H1 (cell line): ENCODE data around the gene CAST. TPM values are rescaled to one million over a fixed set of nuclear protein-coding genes. Genes with fewer than 3 reads are reported as not detected.

Experiments used
- CTCF ChIA-PET: fragments of 300-600 bp; sonication (Branson Sonifier 250); formaldehyde crosslinking; loops from one replicate; lab custom pipeline; 2021; ENCODE audit not compliant: partially characterized antibody; lab: Charles Lee
- POLR2A ChIA-PET: fragments of 300-600 bp; sonication (Branson Sonifier 250); formaldehyde crosslinking; loops from one replicate; lab custom pipeline; 2021; ENCODE audit warnings: inconsistent platforms; ENCODE audit not compliant: partially characterized antibody; lab: Charles Lee
- DNase-seq, 2 experiments: peaks; one replicate each; pipeline versions ENCODE4 v3.0.0 to v3.0.0-alpha.2; 2010 to 2022; ENCODE audit warnings: low spot score in 2 of 2, low read depth in 1 of 2, mixed read lengths in 1 of 2
- FAIRE-seq: peaks from 2 replicates; lab custom pipeline; 2011; peaks lifted over from hg19 to GRCh38; lab: Jason Lieb, UNC
- H2AFZ ChIP-seq: 2 replicates; pipeline ENCODE4 v1.8.1; 2012; ENCODE audit warnings: low read length, inconsistent platforms
- H2AK5ac ChIP-seq: 2 replicates; pipeline ENCODE4 v1.6.1; 2013; ENCODE audit warnings: low read depth, low read length
- H2BK120ac ChIP-seq: replicated peaks from 2 replicates; pipeline ENCODE3; 2013; ENCODE audit warnings: low read depth, low read length, inconsistent platforms
- H2BK12ac ChIP-seq: 2 replicates; pipeline ENCODE4 v1.6.1; 2013; ENCODE audit warnings: low read depth, low read length
- H2BK15ac ChIP-seq: 2 replicates; pipeline ENCODE4 v1.6.1; 2013; ENCODE audit warnings: low read length
- H2BK20ac ChIP-seq: 2 replicates; pipeline ENCODE4 v1.6.1; 2013; ENCODE audit warnings: low read length
- H2BK5ac ChIP-seq: 2 replicates; pipeline ENCODE4 v1.6.1; 2013; ENCODE audit warnings: low read depth, low read length
- H3K14ac ChIP-seq: 2 replicates; pipeline ENCODE4 v1.6.1; 2013; ENCODE audit warnings: inconsistent platforms; ENCODE audit not compliant: insufficient read length
- H3K18ac ChIP-seq: 2 replicates; pipeline ENCODE4 v1.6.1; 2013; ENCODE audit warnings: low read length; ENCODE audit errors: extremely low read depth
- H3K23ac ChIP-seq: 2 replicates; pipeline ENCODE4 v1.6.1; 2013; ENCODE audit warnings: inconsistent platforms; ENCODE audit not compliant: insufficient read length
- H3K23me2 ChIP-seq: 2 replicates; pipeline ENCODE4 v1.6.1; 2013; ENCODE audit warnings: low read depth, low read length
- H3K27ac ChIP-seq: 2 replicates; pipeline ENCODE4 v1.6.1; 2011; ENCODE audit warnings: low read depth, low read length, inconsistent platforms
- H3K27me3 ChIP-seq, 4 experiments: replicated peaks in 1 of 4; 1 replicate in 1 of 4; 2 replicates in 3 of 4; pipeline versions ENCODE4 v1.6.1 to v1.8.1; 2011 to 2013; ENCODE audit warnings: low read length in 3 of 4, mild to moderate bottlenecking in 3 of 4, inconsistent platforms in 2 of 4, mixed read lengths in 2 of 4, moderate library complexity in 1 of 4; ENCODE audit not compliant: control insufficient read depth in 3 of 4, insufficient read depth in 3 of 4; ENCODE audit errors: extremely low read depth in 1 of 4
- H3K36me3 ChIP-seq, 4 experiments: 2 replicates each; pipeline versions ENCODE4 v1.6.1 to v1.8.1; 2011 to 2013; ENCODE audit warnings: mild to moderate bottlenecking in 4 of 4, low read length in 3 of 4, moderate library complexity in 2 of 4, control low read depth in 1 of 4, inconsistent platforms in 1 of 4; ENCODE audit not compliant: insufficient read depth in 4 of 4, control insufficient read depth in 2 of 4
- H3K4ac ChIP-seq: replicated peaks from 2 replicates; pipeline ENCODE3; 2013; ENCODE audit warnings: low read length, low read depth, mixed read lengths, inconsistent platforms; ENCODE audit not compliant: insufficient read length
- H3K4me1 ChIP-seq, 4 experiments: replicated peaks in 1 of 4; 1 replicate in 1 of 4; 2 replicates in 3 of 4; pipeline versions ENCODE4 v1.6.1 to v1.8.1; 2011 to 2013; ENCODE audit warnings: low read length in 3 of 4, inconsistent platforms in 2 of 4, mixed read lengths in 1 of 4; ENCODE audit not compliant: insufficient read depth in 4 of 4, control insufficient read depth in 3 of 4
- H3K4me2 ChIP-seq, 2 experiments: 2 replicates each; pipeline versions ENCODE4 v1.6.1 to v1.8.1; 2011 to 2013; ENCODE audit warnings: low read depth in 2 of 2, low read length in 2 of 2, control low read depth in 1 of 2, inconsistent platforms in 1 of 2, mild to moderate bottlenecking in 1 of 2; ENCODE audit not compliant: insufficient read depth in 1 of 2
- H3K4me3 ChIP-seq, 4 experiments: fragments of 200-600, 300-600 bp in 1 of 4; sonication (generic), shearing (Covaris generic), sonication (Bioruptor Twin) in 1 of 4; 2 replicates each; pipeline versions ENCODE4 v1.5.1 to v1.8.1; 2011 to 2016; ENCODE audit warnings: low read length in 4 of 4, low read depth in 3 of 4, control low read depth in 2 of 4, inconsistent platforms in 2 of 4, mild to moderate bottlenecking in 2 of 4, mixed read lengths in 1 of 4, moderate library complexity in 1 of 4; ENCODE audit not compliant: insufficient read depth in 2 of 4; ENCODE audit errors: extremely low read depth in 1 of 4
- H3K56ac ChIP-seq: replicated peaks from 2 replicates; pipeline ENCODE3; 2013; ENCODE audit warnings: low read depth, mild to moderate bottlenecking, mixed read lengths, low read length, inconsistent platforms; ENCODE audit not compliant: insufficient read length
- H3K79me1 ChIP-seq: 2 replicates; pipeline ENCODE4 v1.6.1; 2013; ENCODE audit warnings: low read depth, low read length, control low read depth
- H3K79me2 ChIP-seq, 2 experiments: 2 replicates each; pipeline versions ENCODE4 v1.6.1 to v1.8.1; 2012 to 2013; ENCODE audit warnings: low read length in 2 of 2, mild to moderate bottlenecking in 2 of 2, inconsistent platforms in 1 of 2; ENCODE audit not compliant: insufficient read depth in 2 of 2, control insufficient read depth in 1 of 2
- H3K9ac ChIP-seq, 4 experiments: replicated peaks in 1 of 4; 1 replicate in 1 of 4; 2 replicates in 3 of 4; pipeline versions ENCODE4 v1.6.1 to v1.8.1; 2011 to 2013; ENCODE audit warnings: low read depth in 3 of 4, low read length in 3 of 4, control low read depth in 2 of 4, mild to moderate bottlenecking in 2 of 4, moderate library complexity in 2 of 4, inconsistent platforms in 1 of 4; ENCODE audit errors: extremely low read depth in 1 of 4
- H3K9me3 ChIP-seq, 2 experiments: 2 replicates each; pipeline versions ENCODE4 v1.6.1 to v1.8.1; 2012 to 2013; ENCODE audit warnings: mild to moderate bottlenecking in 2 of 2, moderate library complexity in 2 of 2, control low read depth in 1 of 2, inconsistent platforms in 1 of 2, low read depth in 1 of 2, low read length in 1 of 2, mixed read lengths in 1 of 2; ENCODE audit not compliant: insufficient read depth in 2 of 2
- H4K20me1 ChIP-seq, 2 experiments: replicated peaks in 1 of 2; 2 replicates each; pipeline versions ENCODE3 to v1.8.1; 2011 to 2013; ENCODE audit warnings: inconsistent platforms in 2 of 2, low read length in 2 of 2, mild to moderate bottlenecking in 1 of 2; ENCODE audit not compliant: insufficient read depth in 2 of 2, control insufficient read depth in 1 of 2
- H4K5ac ChIP-seq: 2 replicates; pipeline ENCODE4 v1.6.1; 2013; ENCODE audit warnings: low read length, low read depth, mixed read lengths, inconsistent platforms; ENCODE audit not compliant: insufficient read length
- H4K8ac ChIP-seq: 2 replicates; pipeline ENCODE4 v1.8.0; 2013; ENCODE audit warnings: mild to moderate bottlenecking, moderate library complexity, low read length, inconsistent platforms; ENCODE audit not compliant: insufficient read depth; ENCODE audit errors: extremely low read depth
- H4K91ac ChIP-seq: replicated peaks from 2 replicates; pipeline ENCODE3; 2013; ENCODE audit warnings: low read length, mixed read lengths, inconsistent platforms; ENCODE audit not compliant: insufficient read length
- CBX8 ChIP-seq: fragments of 300-800, 300-1000 bp; sonication (generic); IDR thresholded peaks from 2 replicates; pipeline ENCODE4 v1.7.1; 2016; ENCODE audit warnings: low read depth, low read length, borderline replicate concordance
- CTCF ChIP-seq, 3 experiments: IDR thresholded peaks; 1 replicate in 2 of 3; 2 replicates in 1 of 3; pipeline versions ENCODE4 v1.5.1 to v1.6.1; 2011; ENCODE audit warnings: low read length in 3 of 3, mild to moderate bottlenecking in 3 of 3, inconsistent platforms in 2 of 3, low read depth in 1 of 3, moderate library complexity in 1 of 3; ENCODE audit not compliant: insufficient read depth in 1 of 3; ENCODE audit errors: control extremely low read depth in 1 of 3
- RAD21 ChIP-seq, 2 experiments: IDR thresholded peaks in 1 of 2; conservative IDR thresholded peaks in 1 of 2; 2 replicates each; pipeline ENCODE4 v1.6.1; 2011; ENCODE audit warnings: low read depth in 2 of 2, low read length in 2 of 2, improper control_type of control experiment in 1 of 2, inconsistent platforms in 1 of 2, mild to moderate bottlenecking in 1 of 2, moderate library complexity in 1 of 2
- polyA plus RNA-seq, 7 experiments: library from polyadenylated mRNA; depleted of rRNA in 3 of 7; stranded (reverse) in 5 of 7; unstranded in 2 of 7; fragments of >200 nt in 5 of 7; fragments of 200-250 nt in 2 of 7; gene quantifications; 1 replicate in 5 of 7; 2 replicates in 1 of 7; 4 replicates in 1 of 7; pipeline versions ENCODE4 v1.2.1 to v1.2.3, GENCODE V29; 2011 to 2013; ENCODE audit warnings: missing spikeins in 2 of 7, mixed read lengths in 2 of 7
- total RNA-seq: library from RNA; stranded (reverse); fragmentation: NEBNext Ultra II Directional; extraction: Animal tissue kit (Norgen Biotek cat#: 25700); gene quantifications from 2 replicates; pipeline ENCODE4 v1.2.1, GENCODE V29; 2021

The CAST gene
- total and polyA plus RNA-seq, 2 of the 8 experiments (the other 6 are each of a cell fraction or from before 2014, with no cell fraction given) = 9.0 to 48.2 TPM

- H2BK20ac ChIP-seq = no peak overlapping the region
- H3K27ac ChIP-seq = no peak overlapping the region
- no peak overlapping the region for H3K14ac ChIP-seq
- no peaks in the 10 kb centered on the region for H4K20me1 ChIP-seq
- no peak overlapping the region for H2BK5ac ChIP-seq
- no peak overlapping the region for H3K4ac ChIP-seq
- no peaks in the 10 kb centered on the region for H3K79me1 ChIP-seq
- H3K36me3 ChIP-seq = no peaks in the 10 kb centered on the region; a peak in 2 of 8 replicates
- H3K23ac ChIP-seq = no peak overlapping the region
- DNase-seq (no peak), FAIRE-seq (no peak)
- H3K9ac ChIP-seq = no peak overlapping the region
- no peak overlapping the region for H3K4me2 ChIP-seq
- H3K23me2 ChIP-seq = no peaks in the 10 kb centered on the region
- no peak overlapping the region for H4K8ac ChIP-seq
- H4K5ac ChIP-seq = no peak overlapping the region
- no peak overlapping the region for H4K91ac ChIP-seq
- no peak overlapping the region for H2AFZ ChIP-seq
- H2AK5ac ChIP-seq = no peak overlapping the region
- no peak overlapping the region for H2BK120ac ChIP-seq
- H3K4me3 ChIP-seq = no peak overlapping the region
- H3K56ac ChIP-seq = no peak overlapping the region
- H3K18ac ChIP-seq = no peak overlapping the region
- TF ChIP-seq CBX8 (no peak), RAD21 (IDR thresholded peaks at IDR 0.05 in 1 of 2, conservative IDR thresholded peaks at IDR 0.05 in 1 of 2; ENCODE audit: low read depth in 2 of 2, low read length in 2 of 2) (peak in 1 of 2 experiments; percentile 30; a peak in 2 of 4 replicates), CTCF (IDR thresholded peaks at IDR 0.05; ENCODE audit: control extremely low read depth in 1 of 3, insufficient read depth in 1 of 3, low read depth in 1 of 3, low read length in 3 of 3) (peak in 1 of 3 experiments; percentile 8; a peak in 1 of 4 replicates)
- H2BK15ac ChIP-seq = no peak overlapping the region
- H3K27me3 ChIP-seq = no peaks in the 10 kb centered on the region
- H3K79me2 ChIP-seq = no peaks in the 10 kb centered on the region
- H2BK12ac ChIP-seq = no peak overlapping the region
- POLR2A ChIA-PET = no interaction called here
- H3K9me3 ChIP-seq = no peaks in the 10 kb centered on the region
- CTCF ChIA-PET = interaction anchor here (0.7 to 3.3 kb wide), 14 partner anchors 9 to 411 kb away, joined by 3 to 17 read pairs (median 4); no protein-coding TSS in a partner anchor
- H3K4me1 ChIP-seq = peaks cover 0 to 2% (median 1%) of the 10 kb centered on the region in 4 experiments; a peak in 2 of 7 replicates
Observed at GRCh38 chr5:96729156-96729555, 67.0 kb downstream of the CAST start.
